Adipocyte (in vitro differentiated cells): ENCODE measurements around the gene POP7.
"Not testable (repeated sequence)": the region's sequence is repeated elsewhere in the genome, so short reads cannot be mapped to it uniquely, and the experiment has no call there.

Experiments used
- DNase-seq: peaks from one replicate; pipeline ENCODE4 v3.0.0-alpha.2; 2015; ENCODE audit warnings: low read depth
- H3K27me3 ChIP-seq: replicated peaks from 2 replicates; pipeline ENCODE4 v1.7.0; 2013; ENCODE audit warnings: mild to moderate bottlenecking, low read length, moderate library complexity; ENCODE audit not compliant: control insufficient read depth, insufficient read depth
- H3K36me3 ChIP-seq: 2 replicates; pipeline ENCODE4 v1.7.0; 2013; ENCODE audit warnings: low read length, mild to moderate bottlenecking, moderate library complexity; ENCODE audit not compliant: control insufficient read depth, insufficient read depth, severe bottlenecking
- H3K4me1 ChIP-seq: 2 replicates; pipeline ENCODE4 v1.7.0; 2013; ENCODE audit warnings: mild to moderate bottlenecking, low read length, moderate library complexity; ENCODE audit not compliant: control insufficient read depth, insufficient read depth
- H3K4me3 ChIP-seq: 2 replicates; pipeline ENCODE4 v1.7.0; 2013; ENCODE audit warnings: mild to moderate bottlenecking, low read length, moderate library complexity
- H3K9ac ChIP-seq: 2 replicates; pipeline ENCODE4 v1.7.0; 2013; ENCODE audit warnings: mild to moderate bottlenecking, low read length, moderate library complexity
- H3K9me3 ChIP-seq: 2 replicates; pipeline ENCODE4 v1.7.0; 2013; ENCODE audit warnings: mild to moderate bottlenecking, low read length, moderate library complexity; ENCODE audit not compliant: control insufficient read depth

Gene POP7

GRCh38 chr7:100687751-100688300 lies 18.1 kb upstream of the POP7 start:
- Histone ChIP-seq H3K27me3 (no peaks in the 10 kb centered on the region), H3K9ac (no peak overlapping the region), H3K36me3 (peaks cover 43% of the 10 kb centered on the region), H3K4me3 (no peak overlapping the region), H3K4me1 (peaks cover 27% of the 10 kb centered on the region), H3K9me3 (no peaks in the 10 kb centered on the region)
- DNase-seq, result no peak

GRCh38 chr7:100688326-100688860 lies 17.5 kb upstream of the POP7 start:
- Histone ChIP-seq H3K4me1 (peaks cover 30% of the 10 kb centered on the region), H3K9me3 (no peaks in the 10 kb centered on the region), H3K9ac (peak overlapping the region; percentile 29), H3K27me3 (no peaks in the 10 kb centered on the region), H3K36me3 (peaks cover 37% of the 10 kb centered on the region), H3K4me3 (no peak overlapping the region)
- DNase-seq, result no peak

DNA sequence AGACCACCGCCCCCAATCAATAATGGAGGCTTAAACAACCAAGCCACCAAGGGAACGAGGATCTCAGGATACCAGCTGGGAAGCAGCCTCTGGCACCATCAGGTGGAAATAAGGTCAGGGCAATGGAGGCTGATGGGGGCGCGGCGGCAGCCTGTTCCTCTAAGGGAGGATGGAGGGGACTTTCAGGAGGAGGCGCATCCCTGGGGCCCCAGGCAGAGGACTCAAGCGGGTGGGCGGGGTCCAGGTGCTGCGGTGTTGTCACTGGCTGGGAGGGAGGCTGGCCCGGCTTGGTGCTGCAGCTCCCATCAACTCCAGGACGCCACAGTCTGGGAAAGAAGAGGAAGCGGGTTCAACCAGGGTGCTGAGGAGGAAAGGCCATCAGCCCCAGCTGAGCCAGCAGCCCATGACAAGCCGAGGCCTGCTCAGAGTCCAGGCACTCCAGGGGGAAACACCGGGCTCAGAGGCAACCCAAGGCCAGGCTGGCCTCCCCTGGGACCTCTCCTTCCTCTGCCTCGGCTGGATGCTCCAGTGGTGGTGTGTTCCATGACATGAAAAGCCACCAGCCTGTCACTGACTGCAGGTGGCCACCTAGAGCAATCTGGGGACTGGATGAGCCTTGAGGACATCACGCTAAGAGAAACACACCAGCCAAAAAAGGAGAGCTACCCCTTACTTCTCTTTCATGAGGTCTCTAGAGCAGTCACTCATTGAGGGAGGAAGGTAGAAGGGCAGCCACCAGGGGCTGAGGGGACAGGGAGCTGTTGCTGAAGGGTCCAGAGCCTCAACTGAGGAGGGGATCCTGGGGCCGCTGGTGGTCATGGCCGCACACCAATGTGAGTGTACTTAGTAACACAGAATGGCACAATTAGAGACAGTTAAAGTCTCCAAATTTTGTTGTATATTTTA lies 16.4 kb upstream of the POP7 start:
- H3K4me3 ChIP-seq, result no peak overlapping the region
- H3K27me3 ChIP-seq, result no peaks in the 10 kb centered on the region
- peaks cover 30% of the 10 kb centered on the region for H3K4me1 ChIP-seq
- peaks cover 29% of the 10 kb centered on the region for H3K36me3 ChIP-seq
- H3K9ac ChIP-seq, result no peak overlapping the region
- DNase-seq, result no peak
- no peaks in the 10 kb centered on the region for H3K9me3 ChIP-seq

GRCh38 chr7:100691676-100692577 lies 14.0 kb upstream of the POP7 start:
- peaks cover 30% of the 10 kb centered on the region for H3K4me1 ChIP-seq
- no peaks in the 10 kb centered on the region for H3K9me3 ChIP-seq
- peak overlapping the region; percentile 91 for H3K9ac ChIP-seq
- peaks cover 7% of the 10 kb centered on the region for H3K36me3 ChIP-seq
- H3K27me3 ChIP-seq, result no peaks in the 10 kb centered on the region
- H3K4me3 ChIP-seq, result peak overlapping the region; percentile 90
- peak; percentile 93 for DNase-seq

DNA sequence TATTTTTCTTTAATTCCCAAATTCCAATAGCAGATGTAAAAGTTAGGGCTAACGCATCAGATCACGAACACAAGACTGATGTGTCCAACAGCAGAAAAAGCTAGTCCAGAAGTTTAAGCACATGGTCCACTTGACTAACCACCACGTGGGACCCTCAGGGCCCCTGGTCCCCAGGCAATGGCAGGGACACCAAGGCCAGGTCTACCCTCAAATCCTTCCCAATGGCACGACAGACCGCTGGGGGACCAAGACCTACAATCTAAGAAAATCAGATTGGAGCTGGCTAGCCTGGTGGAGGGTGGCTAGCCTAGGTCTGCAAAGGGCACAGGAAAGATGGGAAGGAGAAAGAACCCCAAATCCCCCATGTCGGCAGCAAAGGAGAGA lies 13.4 kb upstream of the POP7 start:
- DNase-seq, result no peak
- Histone ChIP-seq H3K9me3 (no peaks in the 10 kb centered on the region), H3K36me3 (peaks cover 3% of the 10 kb centered on the region), H3K4me1 (peaks cover 30% of the 10 kb centered on the region), H3K27me3 (no peaks in the 10 kb centered on the region), H3K4me3 (peak overlapping the region; percentile 90), H3K9ac (peak overlapping the region; percentile 91)

DNA sequence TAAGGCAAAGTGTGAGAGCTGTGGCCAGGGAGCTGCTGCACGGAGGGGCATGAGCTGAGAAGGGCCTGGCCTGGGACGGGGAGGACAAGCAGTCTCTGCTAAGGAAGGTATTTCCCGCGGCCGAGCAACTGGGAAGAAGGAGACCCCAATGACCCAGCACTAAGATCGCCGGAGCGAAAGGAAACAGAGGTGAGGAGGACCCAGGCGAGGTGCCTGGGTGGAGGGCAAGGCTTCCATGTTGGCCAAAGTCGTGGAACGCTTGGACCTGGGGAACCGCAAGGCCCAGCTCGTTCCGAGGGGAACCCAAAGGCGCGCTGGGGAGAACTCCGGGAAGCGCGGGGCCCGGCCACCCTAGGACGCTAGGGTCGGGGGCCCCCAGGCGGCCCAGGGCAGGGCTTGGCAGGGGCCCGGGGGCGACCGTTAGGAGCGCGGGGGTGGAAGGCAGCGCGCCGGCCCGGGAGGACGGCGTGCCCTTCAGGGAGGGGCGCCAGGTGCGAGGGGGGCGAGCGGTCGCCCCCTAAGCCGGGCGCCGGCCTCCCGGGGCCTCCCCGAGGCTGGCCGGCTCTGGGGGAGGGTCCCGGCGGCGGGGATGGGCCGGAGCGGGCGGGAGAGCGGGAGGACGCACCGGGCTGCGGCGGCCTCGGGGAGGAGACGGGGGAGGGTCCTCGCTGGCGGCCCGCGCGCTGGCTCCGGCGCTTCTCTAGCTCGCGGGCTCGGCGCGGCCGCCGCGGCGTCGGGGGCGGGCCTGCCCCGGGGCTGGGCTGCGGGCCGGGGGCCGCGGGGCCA lies 12.4 kb upstream of the POP7 start:
- Histone ChIP-seq H3K27me3 (no peaks in the 10 kb centered on the region), H3K36me3 (no peaks in the 10 kb centered on the region), H3K9me3 (no peaks in the 10 kb centered on the region), H3K9ac (peak overlapping the region; percentile 91), H3K4me3 (peak overlapping the region; percentile 90), H3K4me1 (peaks cover 23% of the 10 kb centered on the region)
- peak; percentile 57 for DNase-seq

GRCh38 chr7:100694098-100694745 lies 11.7 kb upstream of the POP7 start, which contains the start of gene GIGYF1:
GIGYF1 (minus strand) TSS chr7:100694250; CDS start chr7:100688238, 6,012 bp downstream.
- H3K4me3 ChIP-seq, result peak within 1 kb of the TSS; percentile 90
- H3K9me3 ChIP-seq, result no peaks in the 10 kb centered on the region
- no peaks in the 10 kb centered on the region for H3K27me3 ChIP-seq
- H3K4me1 ChIP-seq, result peaks cover 23% of the 10 kb centered on the region
- H3K36me3 ChIP-seq, result no peaks in the 10 kb centered on the region
- peak within 1 kb of the TSS; percentile 91 for H3K9ac ChIP-seq
- DNase-seq, result peak; percentile 83

GRCh38 chr7:100696123-100696521 lies 9.8 kb upstream of the POP7 start:
- DNase-seq, result no peak
- Histone ChIP-seq H3K9ac (no peak overlapping the region), H3K36me3 (no peaks in the 10 kb centered on the region), H3K4me1 (peaks cover 17% of the 10 kb centered on the region), H3K27me3 (peaks cover 9% of the 10 kb centered on the region), H3K9me3 (no peaks in the 10 kb centered on the region), H3K4me3 (no peak overlapping the region)

DNA sequence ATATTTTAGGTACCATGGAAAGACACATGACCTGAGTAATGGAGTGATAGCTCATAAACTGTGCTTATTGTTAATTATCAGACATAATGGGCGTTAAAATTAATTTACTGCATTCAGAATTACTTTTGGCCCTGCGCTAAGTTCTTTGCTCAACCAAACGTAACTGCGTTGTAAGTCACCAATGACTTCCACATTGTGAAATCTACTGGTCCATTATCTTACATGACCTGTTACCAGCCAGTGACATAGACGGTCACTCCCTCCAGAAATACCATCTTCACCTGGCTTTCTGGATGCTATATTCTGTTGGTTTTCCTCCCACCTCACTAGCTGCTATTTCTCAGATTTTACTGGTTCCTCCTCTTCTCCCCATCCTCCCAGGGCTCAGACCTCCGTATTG lies 6.9 kb upstream of the POP7 start:
- Histone ChIP-seq H3K9me3 (no peaks in the 10 kb centered on the region), H3K9ac (no peak overlapping the region), H3K4me3 (no peak overlapping the region), H3K27me3 (peaks cover 9% of the 10 kb centered on the region), H3K4me1 (no peaks in the 10 kb centered on the region), H3K36me3 (no peaks in the 10 kb centered on the region)
- DNase-seq, result no peak

DNA sequence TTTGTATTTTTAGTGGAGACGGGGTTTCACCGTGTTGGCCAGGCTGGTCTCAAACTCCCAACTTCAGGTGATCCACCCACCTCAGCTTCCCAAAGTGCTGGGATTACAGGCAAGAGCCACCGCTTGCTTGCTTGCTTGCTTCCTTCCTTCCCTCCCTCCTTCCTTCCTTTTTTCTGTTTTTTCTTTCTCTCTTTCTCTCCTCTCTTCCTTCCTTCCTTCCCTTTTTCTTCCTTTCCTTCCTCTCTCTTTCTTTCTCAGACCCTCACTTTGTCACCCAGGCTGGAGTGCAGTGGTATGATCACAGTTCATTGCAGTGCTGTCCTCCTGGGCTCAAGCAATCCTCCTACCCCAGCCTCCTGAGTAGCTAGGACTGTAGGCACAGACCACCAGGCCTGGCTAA lies 4.8 kb upstream of the POP7 start:
- H3K4me3 ChIP-seq, DNase-seq, H3K4me1 ChIP-seq: not testable (repeated sequence)

More for the DNA sequence above, 4.8 kb upstream of the POP7 start:
- not testable (repeated sequence) for H3K9me3 ChIP-seq, H3K27me3 ChIP-seq, H3K36me3 ChIP-seq, H3K9ac ChIP-seq
